Stimulated activated CD4-positive, alpha-beta T cell treated with anti-CD3 and anti-CD28 coated beads, Interleukin-2, amount 100 ng/mL, for 4 hours (primary cell): ENCODE results near the gene CALR.
A peak's percentile ranks its signal among the peaks of the same experiment; 100 is the strongest.

ENCODE experiments used
- DNase-seq: peaks from one replicate; pipeline ENCODE4 v3.0.0-alpha.2; 2020; ENCODE audit warnings: low read depth

Gene CALR

GRCh38 chr19:12979974-12980373 lies 41.6 kb downstream of the CALR start:
- DNase-seq: no peak

- no peak for DNase-seq
Observed at GRCh38 chr19:12982648-12983047, 44.2 kb downstream of the CALR start.

GRCh38 chr19:12983091-12983490 lies 44.7 kb downstream of the CALR start:
- DNase-seq: no peak

GRCh38 chr19:12983542-12984142 lies 45.2 kb downstream of the CALR start:
- peak; percentile 72 for DNase-seq

- DNase-seq: no peak
Observed at GRCh38 chr19:12984143-12984627, 45.8 kb downstream of the CALR start.

GRCh38 chr19:12984683-12985048 lies 46.3 kb downstream of the CALR start:
- DNase-seq: no peak

- DNase-seq: no peak
Observed at GRCh38 chr19:12985049-12985776, 46.8 kb downstream of the CALR start.

- no peak for DNase-seq
Observed at GRCh38 chr19:12986726-12987125, 48.3 kb downstream of the CALR start.

GRCh38 chr19:12987190-12987589 lies 48.8 kb downstream of the CALR start:
- no peak for DNase-seq

- no peak for DNase-seq
Observed at GRCh38 chr19:12987781-12988180, 49.4 kb downstream of the CALR start.

- DNase-seq: no peak
Observed at GRCh38 chr19:12990431-12990830, 52.0 kb downstream of the CALR start.

- no peak for DNase-seq
Observed at GRCh38 chr19:12990853-12991252, 52.4 kb downstream of the CALR start.

GRCh38 chr19:12991296-12991695 lies 52.9 kb downstream of the CALR start:
- no peak for DNase-seq

- DNase-seq: no peak
Observed at GRCh38 chr19:12992729-12993128, 54.3 kb downstream of the CALR start.

GRCh38 chr19:12993562-12993961 lies 55.2 kb downstream of the CALR start:
- DNase-seq: no peak
